Measurements from ENCODE around the gene PUS1. TPM values are rescaled to one million over a fixed set of nuclear protein-coding genes. Genes with fewer than 3 reads are reported as not detected.
A peak's percentile ranks its signal among the peaks of the same experiment; 100 is the strongest.

PUS1 gene
- total and polyA plus RNA-seq, 3 experiments from 2014 or later = 25.0 to 107 (median 101) TPM

- Histone ChIP-seq H3K27me3 (ENCODE audit: insufficient read depth, low read length, poor library complexity, severe bottlenecking) (no peaks in the 10 kb centered on the region), H3K36me3 (ENCODE audit: insufficient read depth, low read length) (peaks cover 51% of the 10 kb centered on the region), H3K9me3 (ENCODE audit: low read length) (no peaks in the 10 kb centered on the region), H3K27ac (ENCODE audit: low read depth, low read length) (no peak overlapping the region), H3K4me3 (ENCODE audit: low read length) (no peak overlapping the region), H3K4me1 (ENCODE audit: insufficient read depth, low read length) (no peaks in the 10 kb centered on the region)
- peaks cover 0 to 6% (median 0%) of the 10 kb centered on the region in 3 donors for H3K4me1 Mint-ChIP-seq
- no peaks in the 10 kb centered on the region for H3K27me3 Mint-ChIP-seq
- peaks cover 25 to 91% (median 26%) of the 10 kb centered on the region in 3 donors for H3K36me3 Mint-ChIP-seq
- no peak overlapping the region for H3K4me3 Mint-ChIP-seq
- DNase-seq = no peak
- no peaks in the 10 kb centered on the region for H3K9me3 Mint-ChIP-seq
- H3K27ac Mint-ChIP-seq = no peak overlapping the region
- ChIA-PET POLR2A (no interaction called here), CTCF (no interaction called here)
These were observed 57.3 kb downstream of the PUS1 start for GRCh38 chr12:131986361-131986760.

GRCh38 chr12:131986910-131987309 lies 57.8 kb downstream of the PUS1 start:
- H3K4me1 Mint-ChIP-seq = peaks cover 0 to 6% (median 0%) of the 10 kb centered on the region in 3 donors
- H3K9me3 ChIP-seq (ENCODE audit: low read length) = no peaks in the 10 kb centered on the region
- no peak overlapping the region for H3K4me3 Mint-ChIP-seq
- peaks cover 22 to 90% (median 25%) of the 10 kb centered on the region in 3 donors for H3K36me3 Mint-ChIP-seq
- DNase-seq = no peak
- H3K4me1 ChIP-seq (ENCODE audit: insufficient read depth, low read length) = no peaks in the 10 kb centered on the region
- no peak overlapping the region for H3K27ac ChIP-seq (ENCODE audit: low read depth, low read length)
- no peaks in the 10 kb centered on the region for H3K27me3 ChIP-seq (ENCODE audit: insufficient read depth, low read length, poor library complexity, severe bottlenecking)
- H3K27ac Mint-ChIP-seq = peak overlapping the region in 1 of 8 donors; percentile 41
- H3K9me3 Mint-ChIP-seq = no peaks in the 10 kb centered on the region
- H3K27me3 Mint-ChIP-seq = no peaks in the 10 kb centered on the region
- POLR2A ChIA-PET = no interaction called here
- no peak overlapping the region for H3K4me3 ChIP-seq (ENCODE audit: low read length)
- CTCF ChIA-PET = no interaction called here
- H3K36me3 ChIP-seq (ENCODE audit: insufficient read depth, low read length) = peaks cover 53% of the 10 kb centered on the region

GRCh38 chr12:131987552-131987951 lies 58.5 kb downstream of the PUS1 start:
- peaks cover 59% of the 10 kb centered on the region for H3K36me3 ChIP-seq (ENCODE audit: insufficient read depth, low read length)
- Mint-ChIP-seq H3K27ac (peak overlapping the region in 1 of 8 donors; percentile 57), H3K9me3 (no peaks in the 10 kb centered on the region), H3K4me1 (peaks cover 0 to 6% (median 0%) of the 10 kb centered on the region in 3 donors), H3K36me3 (peaks cover 26 to 90% (median 29%) of the 10 kb centered on the region in 3 donors), H3K4me3 (no peak overlapping the region), H3K27me3 (no peaks in the 10 kb centered on the region)
- no peaks in the 10 kb centered on the region for H3K4me1 ChIP-seq (ENCODE audit: insufficient read depth, low read length)
- no peak overlapping the region for H3K4me3 ChIP-seq (ENCODE audit: low read length)
- ChIA-PET CTCF (no interaction called here), POLR2A (no interaction called here)
- H3K27me3 ChIP-seq (ENCODE audit: insufficient read depth, low read length, poor library complexity, severe bottlenecking) = no peaks in the 10 kb centered on the region
- DNase-seq = no peak
- no peak overlapping the region for H3K27ac ChIP-seq (ENCODE audit: low read depth, low read length)
- no peaks in the 10 kb centered on the region for H3K9me3 ChIP-seq (ENCODE audit: low read length)

GRCh38 chr12:131988054-131988796 lies 59.1 kb downstream of the PUS1 start:
- no peaks in the 10 kb centered on the region for H3K4me1 ChIP-seq (ENCODE audit: insufficient read depth, low read length)
- ChIA-PET CTCF (interaction anchor here (1.3 kb wide), 1 partner anchor 9 kb away, joined by 4 read pairs; no protein-coding TSS in a partner anchor), POLR2A (no interaction called here)
- H3K27me3 ChIP-seq (ENCODE audit: insufficient read depth, low read length, poor library complexity, severe bottlenecking) = no peaks in the 10 kb centered on the region
- Mint-ChIP-seq H3K4me3 (no peak overlapping the region), H3K27ac (no peak overlapping the region), H3K9me3 (no peaks in the 10 kb centered on the region), H3K4me1 (peaks cover 0 to 6% (median 1%) of the 10 kb centered on the region in 3 donors), H3K36me3 (peaks cover 29 to 90% (median 30%) of the 10 kb centered on the region in 3 donors), H3K27me3 (no peaks in the 10 kb centered on the region)
- no peaks in the 10 kb centered on the region for H3K9me3 ChIP-seq (ENCODE audit: low read length)
- DNase-seq = no peak
- H3K36me3 ChIP-seq (ENCODE audit: insufficient read depth, low read length) = peaks cover 61% of the 10 kb centered on the region
- H3K4me3 ChIP-seq (ENCODE audit: low read length) = no peak overlapping the region
- no peak overlapping the region for H3K27ac ChIP-seq (ENCODE audit: low read depth, low read length)

GRCh38 chr12:131989021-131989420 lies 59.9 kb downstream of the PUS1 start:
- H3K4me3 ChIP-seq (ENCODE audit: low read length) = no peak overlapping the region
- CTCF ChIA-PET = interaction anchor here (1.3 kb wide), 1 partner anchor 9 kb away, joined by 4 read pairs; no protein-coding TSS in a partner anchor
- Mint-ChIP-seq H3K4me3 (no peak overlapping the region), H3K4me1 (peaks cover 0 to 6% (median 1%) of the 10 kb centered on the region in 3 donors), H3K36me3 (peaks cover 37 to 91% (median 37%) of the 10 kb centered on the region in 3 donors), H3K9me3 (no peaks in the 10 kb centered on the region), H3K27ac (no peak overlapping the region), H3K27me3 (no peaks in the 10 kb centered on the region)
- POLR2A ChIA-PET = no interaction called here
- peaks cover 59% of the 10 kb centered on the region for H3K36me3 ChIP-seq (ENCODE audit: insufficient read depth, low read length)
- no peak for DNase-seq
- H3K4me1 ChIP-seq (ENCODE audit: insufficient read depth, low read length) = no peaks in the 10 kb centered on the region
- no peaks in the 10 kb centered on the region for H3K27me3 ChIP-seq (ENCODE audit: insufficient read depth, low read length, poor library complexity, severe bottlenecking)
- no peaks in the 10 kb centered on the region for H3K9me3 ChIP-seq (ENCODE audit: low read length)
- H3K27ac ChIP-seq (ENCODE audit: low read depth, low read length) = no peak overlapping the region

- Mint-ChIP-seq H3K36me3 (peaks cover 40 to 93% (median 46%) of the 10 kb centered on the region in 3 donors), H3K27ac (peak overlapping the region in 2 of 8 donors; percentile 29 to 36), H3K27me3 (no peaks in the 10 kb centered on the region), H3K4me1 (peaks cover 0 to 6% (median 1%) of the 10 kb centered on the region in 3 donors), H3K9me3 (no peaks in the 10 kb centered on the region), H3K4me3 (no peak overlapping the region)
- Histone ChIP-seq H3K4me3 (ENCODE audit: low read length) (no peak overlapping the region), H3K36me3 (ENCODE audit: insufficient read depth, low read length) (peaks cover 59% of the 10 kb centered on the region), H3K27ac (ENCODE audit: low read depth, low read length) (no peak overlapping the region), H3K27me3 (ENCODE audit: insufficient read depth, low read length, poor library complexity, severe bottlenecking) (no peaks in the 10 kb centered on the region), H3K9me3 (ENCODE audit: low read length) (no peaks in the 10 kb centered on the region), H3K4me1 (ENCODE audit: insufficient read depth, low read length) (no peaks in the 10 kb centered on the region)
- CTCF ChIA-PET = no interaction called here
- no peak for DNase-seq
- POLR2A ChIA-PET = no interaction called here
These were observed 61.2 kb downstream of the PUS1 start for GRCh38 chr12:131990066-131990979.

- Mint-ChIP-seq H3K4me1 (peaks cover 0 to 6% (median 1%) of the 10 kb centered on the region in 3 donors), H3K4me3 (no peak overlapping the region), H3K36me3 (peaks cover 40 to 92% (median 46%) of the 10 kb centered on the region in 3 donors), H3K27ac (peak overlapping the region in 1 of 8 donors; percentile 3), H3K9me3 (no peaks in the 10 kb centered on the region), H3K27me3 (no peaks in the 10 kb centered on the region)
- no peaks in the 10 kb centered on the region for H3K9me3 ChIP-seq (ENCODE audit: low read length)
- ChIA-PET CTCF (no interaction called here), POLR2A (no interaction called here)
- no peaks in the 10 kb centered on the region for H3K27me3 ChIP-seq (ENCODE audit: insufficient read depth, low read length, poor library complexity, severe bottlenecking)
- no peak overlapping the region for H3K4me3 ChIP-seq (ENCODE audit: low read length)
- DNase-seq = no peak
- no peaks in the 10 kb centered on the region for H3K4me1 ChIP-seq (ENCODE audit: insufficient read depth, low read length)
- H3K27ac ChIP-seq (ENCODE audit: low read depth, low read length) = no peak overlapping the region
- H3K36me3 ChIP-seq (ENCODE audit: insufficient read depth, low read length) = peaks cover 59% of the 10 kb centered on the region
These were observed 61.9 kb downstream of the PUS1 start for GRCh38 chr12:131990980-131991305.

GRCh38 chr12:131991816-131992430 lies 62.8 kb downstream of the PUS1 start:
- no peak overlapping the region for H3K4me3 ChIP-seq (ENCODE audit: low read length)
- Mint-ChIP-seq H3K36me3 (peaks cover 36 to 91% (median 45%) of the 10 kb centered on the region in 3 donors), H3K27ac (no peak overlapping the region), H3K4me1 (peaks cover 0 to 6% (median 1%) of the 10 kb centered on the region in 3 donors), H3K9me3 (no peaks in the 10 kb centered on the region), H3K27me3 (no peaks in the 10 kb centered on the region), H3K4me3 (no peak overlapping the region)
- no peak for DNase-seq
- no peaks in the 10 kb centered on the region for H3K9me3 ChIP-seq (ENCODE audit: low read length)
- POLR2A ChIA-PET = no interaction called here
- no peaks in the 10 kb centered on the region for H3K27me3 ChIP-seq (ENCODE audit: insufficient read depth, low read length, poor library complexity, severe bottlenecking)
- CTCF ChIA-PET = no interaction called here
- no peaks in the 10 kb centered on the region for H3K4me1 ChIP-seq (ENCODE audit: insufficient read depth, low read length)
- H3K27ac ChIP-seq (ENCODE audit: low read depth, low read length) = no peak overlapping the region
- peaks cover 58% of the 10 kb centered on the region for H3K36me3 ChIP-seq (ENCODE audit: insufficient read depth, low read length)
